ENCODE measurements around the gene POF1B. TPM values are rescaled to one million over a fixed set of nuclear protein-coding genes. Genes with fewer than 3 reads are reported as not detected.
A peak's percentile ranks its signal among the peaks of the same experiment; 100 is the strongest.
"Not testable (repeated sequence)": the region's sequence is repeated elsewhere in the genome, so short reads cannot be mapped to it uniquely, and the experiment has no call there.

POF1B gene
- total RNA-seq, 1 donor from 2014 or later = not detected

GRCh38 chrX:85345523-85345922, 33.9 kb downstream of the POF1B start:
- no peak overlapping the region for H3K27ac Mint-ChIP-seq (ENCODE audit: unreplicated experiment)
- DNase-seq (ENCODE audit: low read depth, low spot score) = no peak
- H3K27me3 Mint-ChIP-seq (ENCODE audit: low read depth) = no peaks in the 10 kb centered on the region
- H3K4me3 Mint-ChIP-seq = no peak overlapping the region
- no peaks in the 10 kb centered on the region for H3K4me1 Mint-ChIP-seq
- no peaks in the 10 kb centered on the region for H3K36me3 Mint-ChIP-seq (ENCODE audit: low read depth)
- no peaks in the 10 kb centered on the region for H3K9me3 Mint-ChIP-seq
- no peak for TF ChIP-seq CTCF (conservative IDR thresholded peaks at IDR 0.05)

GRCh38 chrX:85327060-85327333, 52.5 kb downstream of the POF1B start:
- H3K27me3 Mint-ChIP-seq (ENCODE audit: low read depth) = no peaks in the 10 kb centered on the region
- peaks cover 7% of the 10 kb centered on the region for H3K36me3 Mint-ChIP-seq (ENCODE audit: low read depth)
- H3K27ac Mint-ChIP-seq (ENCODE audit: unreplicated experiment) = no peak overlapping the region
- no peak for DNase-seq (ENCODE audit: low read depth, low spot score)
- TF ChIP-seq CTCF (conservative IDR thresholded peaks at IDR 0.05) = no peak
- H3K9me3 Mint-ChIP-seq = peaks cover 16% of the 10 kb centered on the region
- no peak overlapping the region for H3K4me3 Mint-ChIP-seq
- no peaks in the 10 kb centered on the region for H3K4me1 Mint-ChIP-seq

GRCh38 chrX:85326234-85327059, 53.0 kb downstream of the POF1B start:
- Mint-ChIP-seq H3K4me1 (no peaks in the 10 kb centered on the region), H3K27ac (ENCODE audit: unreplicated experiment) (no peak overlapping the region), H3K36me3 (ENCODE audit: low read depth) (peaks cover 7% of the 10 kb centered on the region), H3K4me3 (no peak overlapping the region), H3K9me3 (peaks cover 16% of the 10 kb centered on the region), H3K27me3 (ENCODE audit: low read depth) (no peaks in the 10 kb centered on the region)
- TF ChIP-seq CTCF (conservative IDR thresholded peaks at IDR 0.05) = no peak
- DNase-seq (ENCODE audit: low read depth, low spot score) = no peak

- not testable (repeated sequence) for H3K4me1 Mint-ChIP-seq; H3K4me3 Mint-ChIP-seq; H3K36me3 Mint-ChIP-seq (ENCODE audit: low read depth); H3K27me3 Mint-ChIP-seq (ENCODE audit: low read depth); H3K9me3 Mint-ChIP-seq; DNase-seq (ENCODE audit: low read depth, low spot score); H3K27ac Mint-ChIP-seq (ENCODE audit: unreplicated experiment)
Measured at GRCh38 chrX:85311348-85311747, 68.1 kb downstream of the POF1B start.

- no peaks in the 10 kb centered on the region for H3K27me3 Mint-ChIP-seq (ENCODE audit: low read depth)
- H3K27ac Mint-ChIP-seq (ENCODE audit: unreplicated experiment) = no peak overlapping the region
- H3K4me1 Mint-ChIP-seq = no peaks in the 10 kb centered on the region
- H3K9me3 Mint-ChIP-seq = peaks cover 7% of the 10 kb centered on the region
- TF ChIP-seq CTCF (conservative IDR thresholded peaks at IDR 0.05) = peak; percentile 13
- no peak overlapping the region for H3K4me3 Mint-ChIP-seq
- H3K36me3 Mint-ChIP-seq (ENCODE audit: low read depth) = peaks cover 3% of the 10 kb centered on the region
- DNase-seq (ENCODE audit: low read depth, low spot score) = no peak
Measured at GRCh38 chrX:85309717-85310116, 69.7 kb downstream of the POF1B start.

- Mint-ChIP-seq H3K9me3 (no peaks in the 10 kb centered on the region), H3K4me3 (no peak overlapping the region), H3K27ac (ENCODE audit: unreplicated experiment) (no peak overlapping the region), H3K27me3 (ENCODE audit: low read depth) (no peaks in the 10 kb centered on the region), H3K36me3 (ENCODE audit: low read depth) (peaks cover 3% of the 10 kb centered on the region), H3K4me1 (no peaks in the 10 kb centered on the region)
- TF ChIP-seq CTCF (conservative IDR thresholded peaks at IDR 0.05) = no peak
- DNase-seq (ENCODE audit: low read depth, low spot score) = no peak
Measured at GRCh38 chrX:85303544-85303943, 75.9 kb downstream of the POF1B start.

Data from neural crest cell (in vitro differentiated cells).